H1 (cell line): Measurements from ENCODE around the gene ACP6. TPM values are rescaled to one million over a fixed set of nuclear protein-coding genes. Genes with fewer than 3 reads are reported as not detected.

ENCODE experiments used
- CTCF ChIA-PET: fragments of 300-600 bp; sonication (Branson Sonifier 250); formaldehyde crosslinking; loops from one replicate; lab custom pipeline; 2021; ENCODE audit not compliant: partially characterized antibody; lab: Charles Lee
- POLR2A ChIA-PET: fragments of 300-600 bp; sonication (Branson Sonifier 250); formaldehyde crosslinking; loops from one replicate; lab custom pipeline; 2021; ENCODE audit warnings: inconsistent platforms; ENCODE audit not compliant: partially characterized antibody; lab: Charles Lee
- DNase-seq, 2 experiments: peaks; one replicate each; pipeline versions ENCODE4 v3.0.0 to v3.0.0-alpha.2; 2010 to 2022; ENCODE audit warnings: low spot score in 2 of 2, low read depth in 1 of 2, mixed read lengths in 1 of 2
- FAIRE-seq: peaks from 2 replicates; lab custom pipeline; 2011; peaks lifted over from hg19 to GRCh38; lab: Jason Lieb, UNC
- H2AFZ ChIP-seq: 2 replicates; pipeline ENCODE4 v1.8.1; 2012; ENCODE audit warnings: low read length, inconsistent platforms
- H2AK5ac ChIP-seq: 2 replicates; pipeline ENCODE4 v1.6.1; 2013; ENCODE audit warnings: low read depth, low read length
- H2BK120ac ChIP-seq: replicated peaks from 2 replicates; pipeline ENCODE3; 2013; ENCODE audit warnings: low read depth, low read length, inconsistent platforms
- H2BK12ac ChIP-seq: 2 replicates; pipeline ENCODE4 v1.6.1; 2013; ENCODE audit warnings: low read depth, low read length
- H2BK15ac ChIP-seq: 2 replicates; pipeline ENCODE4 v1.6.1; 2013; ENCODE audit warnings: low read length
- H2BK20ac ChIP-seq: 2 replicates; pipeline ENCODE4 v1.6.1; 2013; ENCODE audit warnings: low read length
- H2BK5ac ChIP-seq: 2 replicates; pipeline ENCODE4 v1.6.1; 2013; ENCODE audit warnings: low read depth, low read length
- H3K14ac ChIP-seq: 2 replicates; pipeline ENCODE4 v1.6.1; 2013; ENCODE audit warnings: inconsistent platforms; ENCODE audit not compliant: insufficient read length
- H3K18ac ChIP-seq: 2 replicates; pipeline ENCODE4 v1.6.1; 2013; ENCODE audit warnings: low read length; ENCODE audit errors: extremely low read depth
- H3K23ac ChIP-seq: 2 replicates; pipeline ENCODE4 v1.6.1; 2013; ENCODE audit warnings: inconsistent platforms; ENCODE audit not compliant: insufficient read length
- H3K23me2 ChIP-seq: 2 replicates; pipeline ENCODE4 v1.6.1; 2013; ENCODE audit warnings: low read depth, low read length
- H3K27ac ChIP-seq: 2 replicates; pipeline ENCODE4 v1.6.1; 2011; ENCODE audit warnings: low read depth, low read length, inconsistent platforms
- H3K27me3 ChIP-seq, 4 experiments: replicated peaks in 1 of 4; 1 replicate in 1 of 4; 2 replicates in 3 of 4; pipeline versions ENCODE4 v1.6.1 to v1.8.1; 2011 to 2013; ENCODE audit warnings: low read length in 3 of 4, mild to moderate bottlenecking in 3 of 4, inconsistent platforms in 2 of 4, mixed read lengths in 2 of 4, moderate library complexity in 1 of 4; ENCODE audit not compliant: control insufficient read depth in 3 of 4, insufficient read depth in 3 of 4; ENCODE audit errors: extremely low read depth in 1 of 4
- H3K36me3 ChIP-seq, 4 experiments: 2 replicates each; pipeline versions ENCODE4 v1.6.1 to v1.8.1; 2011 to 2013; ENCODE audit warnings: mild to moderate bottlenecking in 4 of 4, low read length in 3 of 4, moderate library complexity in 2 of 4, control low read depth in 1 of 4, inconsistent platforms in 1 of 4; ENCODE audit not compliant: insufficient read depth in 4 of 4, control insufficient read depth in 2 of 4
- H3K4ac ChIP-seq: replicated peaks from 2 replicates; pipeline ENCODE3; 2013; ENCODE audit warnings: low read length, low read depth, mixed read lengths, inconsistent platforms; ENCODE audit not compliant: insufficient read length
- H3K4me1 ChIP-seq, 4 experiments: replicated peaks in 1 of 4; 1 replicate in 1 of 4; 2 replicates in 3 of 4; pipeline versions ENCODE4 v1.6.1 to v1.8.1; 2011 to 2013; ENCODE audit warnings: low read length in 3 of 4, inconsistent platforms in 2 of 4, mixed read lengths in 1 of 4; ENCODE audit not compliant: insufficient read depth in 4 of 4, control insufficient read depth in 3 of 4
- H3K4me2 ChIP-seq, 2 experiments: 2 replicates each; pipeline versions ENCODE4 v1.6.1 to v1.8.1; 2011 to 2013; ENCODE audit warnings: low read depth in 2 of 2, low read length in 2 of 2, control low read depth in 1 of 2, inconsistent platforms in 1 of 2, mild to moderate bottlenecking in 1 of 2; ENCODE audit not compliant: insufficient read depth in 1 of 2
- H3K4me3 ChIP-seq, 4 experiments: fragments of 200-600, 300-600 bp in 1 of 4; sonication (generic), shearing (Covaris generic), sonication (Bioruptor Twin) in 1 of 4; 2 replicates each; pipeline versions ENCODE4 v1.5.1 to v1.8.1; 2011 to 2016; ENCODE audit warnings: low read length in 4 of 4, low read depth in 3 of 4, control low read depth in 2 of 4, inconsistent platforms in 2 of 4, mild to moderate bottlenecking in 2 of 4, mixed read lengths in 1 of 4, moderate library complexity in 1 of 4; ENCODE audit not compliant: insufficient read depth in 2 of 4; ENCODE audit errors: extremely low read depth in 1 of 4
- H3K56ac ChIP-seq: replicated peaks from 2 replicates; pipeline ENCODE3; 2013; ENCODE audit warnings: low read depth, mild to moderate bottlenecking, mixed read lengths, low read length, inconsistent platforms; ENCODE audit not compliant: insufficient read length
- H3K79me1 ChIP-seq: 2 replicates; pipeline ENCODE4 v1.6.1; 2013; ENCODE audit warnings: low read depth, low read length, control low read depth
- H3K79me2 ChIP-seq, 2 experiments: 2 replicates each; pipeline versions ENCODE4 v1.6.1 to v1.8.1; 2012 to 2013; ENCODE audit warnings: low read length in 2 of 2, mild to moderate bottlenecking in 2 of 2, inconsistent platforms in 1 of 2; ENCODE audit not compliant: insufficient read depth in 2 of 2, control insufficient read depth in 1 of 2
- H3K9ac ChIP-seq, 4 experiments: replicated peaks in 1 of 4; 1 replicate in 1 of 4; 2 replicates in 3 of 4; pipeline versions ENCODE4 v1.6.1 to v1.8.1; 2011 to 2013; ENCODE audit warnings: low read depth in 3 of 4, low read length in 3 of 4, control low read depth in 2 of 4, mild to moderate bottlenecking in 2 of 4, moderate library complexity in 2 of 4, inconsistent platforms in 1 of 4; ENCODE audit errors: extremely low read depth in 1 of 4
- H3K9me3 ChIP-seq, 2 experiments: 2 replicates each; pipeline versions ENCODE4 v1.6.1 to v1.8.1; 2012 to 2013; ENCODE audit warnings: mild to moderate bottlenecking in 2 of 2, moderate library complexity in 2 of 2, control low read depth in 1 of 2, inconsistent platforms in 1 of 2, low read depth in 1 of 2, low read length in 1 of 2, mixed read lengths in 1 of 2; ENCODE audit not compliant: insufficient read depth in 2 of 2
- H4K20me1 ChIP-seq, 2 experiments: replicated peaks in 1 of 2; 2 replicates each; pipeline versions ENCODE3 to v1.8.1; 2011 to 2013; ENCODE audit warnings: inconsistent platforms in 2 of 2, low read length in 2 of 2, mild to moderate bottlenecking in 1 of 2; ENCODE audit not compliant: insufficient read depth in 2 of 2, control insufficient read depth in 1 of 2
- H4K5ac ChIP-seq: 2 replicates; pipeline ENCODE4 v1.6.1; 2013; ENCODE audit warnings: low read length, low read depth, mixed read lengths, inconsistent platforms; ENCODE audit not compliant: insufficient read length
- H4K8ac ChIP-seq: 2 replicates; pipeline ENCODE4 v1.8.0; 2013; ENCODE audit warnings: mild to moderate bottlenecking, moderate library complexity, low read length, inconsistent platforms; ENCODE audit not compliant: insufficient read depth; ENCODE audit errors: extremely low read depth
- H4K91ac ChIP-seq: replicated peaks from 2 replicates; pipeline ENCODE3; 2013; ENCODE audit warnings: low read length, mixed read lengths, inconsistent platforms; ENCODE audit not compliant: insufficient read length
- CBX8 ChIP-seq: fragments of 300-800, 300-1000 bp; sonication (generic); IDR thresholded peaks from 2 replicates; pipeline ENCODE4 v1.7.1; 2016; ENCODE audit warnings: low read depth, low read length, borderline replicate concordance
- CHD1 ChIP-seq: IDR thresholded peaks from 2 replicates; pipeline ENCODE4 v1.6.1; 2012; ENCODE audit warnings: low read depth, low read length, improper control_type of control experiment
- EZH2 ChIP-seq: fragments of 200-600 bp; sonication (generic); IDR thresholded peaks from 2 replicates; pipeline ENCODE4 v1.7.1; 2012; ENCODE audit warnings: low read depth, mild to moderate bottlenecking, moderate library complexity, low read length, inconsistent platforms; ENCODE audit not compliant: severe bottlenecking
- KDM1A ChIP-seq: fragments of 200-600, 300-600 bp; sonication (generic); IDR thresholded peaks from 2 replicates; pipeline ENCODE4 v1.7.1; 2016; ENCODE audit warnings: mild to moderate bottlenecking, low read length, borderline replicate concordance
- NANOG ChIP-seq: IDR thresholded peaks from 2 replicates; pipeline ENCODE4 v1.6.1; 2011; ENCODE audit warnings: low read length, low read depth, mild to moderate bottlenecking, inconsistent platforms; ENCODE audit not compliant: insufficient read depth, poor library complexity, severe bottlenecking
- RAD21 ChIP-seq, 2 experiments: IDR thresholded peaks in 1 of 2; conservative IDR thresholded peaks in 1 of 2; 2 replicates each; pipeline ENCODE4 v1.6.1; 2011; ENCODE audit warnings: low read depth in 2 of 2, low read length in 2 of 2, improper control_type of control experiment in 1 of 2, inconsistent platforms in 1 of 2, mild to moderate bottlenecking in 1 of 2, moderate library complexity in 1 of 2
- RBBP5 ChIP-seq: IDR thresholded peaks from 2 replicates; pipeline ENCODE4 v1.7.1; 2012; ENCODE audit warnings: low read depth, mild to moderate bottlenecking, inconsistent platforms, low read length, moderate library complexity, borderline replicate concordance
- SIRT6 ChIP-seq: IDR thresholded peaks from one replicate; pipeline ENCODE4 v1.7.1; 2012; ENCODE audit warnings: low read length, inconsistent platforms
- SP1 ChIP-seq: IDR thresholded peaks from 2 replicates; pipeline ENCODE4 v1.6.1; 2011; ENCODE audit warnings: low read depth, low read length
- SP4 ChIP-seq: IDR thresholded peaks from 2 replicates; pipeline ENCODE4 v1.6.1; 2012; ENCODE audit warnings: low read length, inconsistent platforms
- SUZ12 ChIP-seq: fragments of 200-600 bp; sonication (generic); IDR thresholded peaks from 2 replicates; pipeline ENCODE4 v1.6.1; 2012; ENCODE audit warnings: mild to moderate bottlenecking, inconsistent platforms, low read length, moderate library complexity, mixed read lengths
- TBP ChIP-seq: IDR thresholded peaks from 2 replicates; pipeline ENCODE4 v1.6.1; 2011; ENCODE audit warnings: low read depth, low read length, improper control_type of control experiment
- WGBS, 2 experiments: shearing (Covaris generic) in 1 of 2; methylation state at CpG; one replicate each; pipeline versions ENCODE4 v1.1.6 to v1.1.7; 2013 to 2015; ENCODE audit warnings: low lambda C conversion rate in 2 of 2, mixed read lengths in 2 of 2, inconsistent platforms in 1 of 2, low coverage in 1 of 2, missing lambda C conversion rate in 1 of 2; ENCODE audit not compliant: insufficient replicate concordance in 2 of 2, insufficient coverage in 1 of 2, insufficient read length in 1 of 2; ENCODE audit errors: extremely low coverage in 1 of 2, missing lambda C conversion rate in 1 of 2; 5-methylcytosine and 5-hydroxymethylcytosine counted together
- polyA plus RNA-seq, 7 experiments: library from polyadenylated mRNA; depleted of rRNA in 3 of 7; stranded (reverse) in 5 of 7; unstranded in 2 of 7; fragments of >200 nt in 5 of 7; fragments of 200-250 nt in 2 of 7; gene quantifications; 1 replicate in 5 of 7; 2 replicates in 1 of 7; 4 replicates in 1 of 7; pipeline versions ENCODE4 v1.2.1 to v1.2.3, GENCODE V29; 2011 to 2013; ENCODE audit warnings: missing spikeins in 2 of 7, mixed read lengths in 2 of 7
- total RNA-seq: library from RNA; stranded (reverse); fragmentation: NEBNext Ultra II Directional; extraction: Animal tissue kit (Norgen Biotek cat#: 25700); gene quantifications from 2 replicates; pipeline ENCODE4 v1.2.1, GENCODE V29; 2021
- TF ChIP-seq, protein P1 (sequence below): IDR thresholded peaks from 2 replicates; pipeline ENCODE4 v1.6.1; 2011; ENCODE audit warnings: low read depth, mild to moderate bottlenecking, low read length; ENCODE audit not compliant: insufficient read depth

The ACP6 gene
- total and polyA plus RNA-seq, 2 of the 8 experiments (the other 6 are each of a cell fraction or from before 2014, with no cell fraction given), result 11.4 to 17.7 TPM

DNA sequence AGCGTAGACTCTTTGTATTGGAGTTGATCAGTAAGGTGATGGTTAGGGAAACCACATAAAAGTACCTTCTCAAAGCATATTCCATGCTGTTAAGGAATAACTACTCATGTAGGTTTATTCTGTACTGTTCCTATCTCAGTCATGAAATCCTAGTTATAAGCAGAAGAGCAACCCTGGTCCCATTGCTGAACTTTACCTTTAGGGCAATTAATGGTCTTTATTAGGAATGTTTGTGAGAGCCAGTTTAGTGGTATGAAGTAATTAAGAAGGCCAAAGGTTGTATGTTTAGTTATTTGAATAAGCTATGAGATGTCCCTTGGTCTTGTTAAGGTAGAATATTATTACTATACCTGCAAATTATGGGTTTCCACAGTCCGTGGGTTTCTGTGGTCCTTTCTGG, 44.0 kb downstream of the ACP6 start:
- H4K20me1 ChIP-seq, result peaks cover 1 to 4% of the 10 kb centered on the region in 2 experiments
- H2BK15ac ChIP-seq, result no peak overlapping the region
- peaks cover 0 to 1% (median 0%) of the 10 kb centered on the region in 4 experiments; a peak in 3 of 7 replicates for H3K4me1 ChIP-seq
- H3K27ac ChIP-seq, result no peak overlapping the region
- H3K79me1 ChIP-seq, result no peaks in the 10 kb centered on the region
- H3K14ac ChIP-seq, result no peak overlapping the region
- no peak overlapping the region for H3K56ac ChIP-seq
- no peak overlapping the region for H3K4me3 ChIP-seq
- H3K9me3 ChIP-seq, result no peaks in the 10 kb centered on the region
- no peak for FAIRE-seq
- H3K9ac ChIP-seq, result no peak overlapping the region
- no peak overlapping the region for H4K91ac ChIP-seq
- no peak overlapping the region for H4K8ac ChIP-seq
- H2BK120ac ChIP-seq, result no peak overlapping the region
- H2BK12ac ChIP-seq, result no peak overlapping the region
- H3K4ac ChIP-seq, result no peak overlapping the region
- H3K23ac ChIP-seq, result no peak overlapping the region
- H3K4me2 ChIP-seq, result no peak overlapping the region
- H3K36me3 ChIP-seq, result peaks cover 4 to 12% (median 12%) of the 10 kb centered on the region in 4 experiments; a peak in 7 of 8 replicates
- H3K79me2 ChIP-seq, result no peaks in the 10 kb centered on the region
- no peak overlapping the region for H2BK5ac ChIP-seq
- H3K23me2 ChIP-seq, result no peaks in the 10 kb centered on the region; the same call in 1 of the 2 replicates
- no peaks in the 10 kb centered on the region for H3K27me3 ChIP-seq
- no peak overlapping the region for H2BK20ac ChIP-seq
- 86% methylated on average over 2 of the region's 2 CpGs; no CpG with 5 or more reads in 1 of the 2 experiments for WGBS, 2 experiments
- no peak for DNase-seq
- no peak overlapping the region for H3K18ac ChIP-seq
- POLR2A ChIA-PET, result interaction anchor here (1.3 kb wide), 1 partner anchor 34 kb away, joined by 3 read pairs; no protein-coding TSS in a partner anchor
- no peak overlapping the region for H4K5ac ChIP-seq
- no peak overlapping the region for H2AK5ac ChIP-seq
- no peak overlapping the region for H2AFZ ChIP-seq
- CTCF ChIA-PET, result interaction anchor here (0.5 to 4.3 kb wide), 31 partner anchors 9 to 451 kb away, joined by 3 to 43 read pairs (median 5); a partner anchor contains a TSS
- TF ChIP-seq SP1, result no peak
- TF ChIP-seq SUZ12, result no peak
- TF ChIP-seq SP4, result no peak
- no peak for TF ChIP-seq KDM1A
- TF ChIP-seq TBP, result no peak
- TF ChIP-seq NANOG, result no peak
- TF ChIP-seq SIRT6, result no peak
- no peak for TF ChIP-seq RBBP5
- no peak for TF ChIP-seq RAD21 (IDR thresholded peaks at IDR 0.05 in 1 of 2, conservative IDR thresholded peaks at IDR 0.05 in 1 of 2; ENCODE audit: low read depth in 2 of 2, low read length in 2 of 2)
- no peak for TF ChIP-seq EZH2
- TF ChIP-seq CBX8, result no peak
- TF ChIP-seq, protein P1, sequence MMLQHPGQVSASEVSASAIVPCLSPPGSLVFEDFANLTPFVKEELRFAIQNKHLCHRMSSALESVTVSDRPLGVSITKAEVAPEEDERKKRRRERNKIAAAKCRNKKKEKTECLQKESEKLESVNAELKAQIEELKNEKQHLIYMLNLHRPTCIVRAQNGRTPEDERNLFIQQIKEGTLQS, result no peak
- no peak for TF ChIP-seq CHD1
